Large intestine (tissue), 3 donors: ENCODE measurements around the gene TMEM92. TPM values are rescaled to one million over a fixed set of nuclear protein-coding genes. Genes with fewer than 3 reads are reported as not detected.

Source experiments
- DNase-seq, 2 donors: peaks; one replicate each; pipeline versions ENCODE4 v3.0.0 to v3.0.0-alpha.2; 2013
- H3K27ac ChIP-seq: one replicate; pipeline ENCODE4 v1.5.1; 2013; ENCODE audit warnings: low read length
- H3K27me3 ChIP-seq: 2 replicates; pipeline ENCODE4 v1.6.1; 2013; ENCODE audit warnings: low read length; ENCODE audit not compliant: control insufficient read depth, insufficient read depth
- H3K36me3 ChIP-seq: 2 replicates; pipeline ENCODE4 v1.6.1; 2013; ENCODE audit warnings: low read length; ENCODE audit not compliant: control insufficient read depth, insufficient read depth
- H3K4me1 ChIP-seq: one replicate; pipeline ENCODE4 v1.6.1; 2013; ENCODE audit warnings: low read length; ENCODE audit not compliant: control insufficient read depth, insufficient read depth
- H3K4me3 ChIP-seq: one replicate; pipeline ENCODE4 v1.5.1; 2013; ENCODE audit warnings: low read length
- H3K9me3 ChIP-seq: one replicate; pipeline ENCODE4 v1.6.1; 2013; ENCODE audit warnings: mild to moderate bottlenecking, low read depth, low read length, moderate library complexity; ENCODE audit not compliant: control insufficient read depth
- WGBS: methylation state at CpG from one replicate; pipeline ENCODE4 v1.1.5; 2013; ENCODE audit warnings: low lambda C conversion rate; ENCODE audit not compliant: insufficient coverage; 5-methylcytosine and 5-hydroxymethylcytosine counted together
- polyA plus RNA-seq: library from polyadenylated mRNA; unstranded; fragments of 120-200 nt; gene quantifications from one replicate; pipeline ENCODE4 v1.2.1, GENCODE V29; 2013

The TMEM92 gene
- polyA plus RNA-seq, 1 donor: 75.9 TPM

GRCh38 chr17:50301891-50302584 lies 27.8 kb downstream of the TMEM92 start:
- H3K4me1 ChIP-seq: peaks cover 3% of the 10 kb centered on the region
- no peaks in the 10 kb centered on the region for H3K36me3 ChIP-seq
- WGBS: 36% methylated on average over 4 of the region's 9 CpGs
- H3K4me3 ChIP-seq: no peak overlapping the region
- no peaks in the 10 kb centered on the region for H3K27me3 ChIP-seq
- no peaks in the 10 kb centered on the region for H3K9me3 ChIP-seq
- no peak for DNase-seq
- H3K27ac ChIP-seq: no peak overlapping the region

- DNase-seq: no peak
- Histone ChIP-seq H3K4me1 (peaks cover 3% of the 10 kb centered on the region), H3K27ac (no peak overlapping the region), H3K4me3 (no peak overlapping the region), H3K9me3 (no peaks in the 10 kb centered on the region), H3K36me3 (no peaks in the 10 kb centered on the region), H3K27me3 (no peaks in the 10 kb centered on the region)
- no CpG with 5 or more reads among the region's 11 CpGs for WGBS
Measured at GRCh38 chr17:50303051-50303450, 28.8 kb downstream of the TMEM92 start.

GRCh38 chr17:50303596-50303995 lies 29.3 kb downstream of the TMEM92 start:
- Histone ChIP-seq H3K9me3 (no peaks in the 10 kb centered on the region), H3K36me3 (no peaks in the 10 kb centered on the region), H3K4me3 (no peak overlapping the region), H3K27ac (no peak overlapping the region), H3K4me1 (peaks cover 3% of the 10 kb centered on the region), H3K27me3 (no peaks in the 10 kb centered on the region)
- no CpG with 5 or more reads among the region's 4 CpGs for WGBS
- DNase-seq: no peak

- no peaks in the 10 kb centered on the region for H3K36me3 ChIP-seq
- H3K27me3 ChIP-seq: no peaks in the 10 kb centered on the region
- no peaks in the 10 kb centered on the region for H3K9me3 ChIP-seq
- no CpG with 5 or more reads among the region's 7 CpGs for WGBS
- no peak overlapping the region for H3K27ac ChIP-seq
- H3K4me3 ChIP-seq: no peak overlapping the region
- peaks cover 3% of the 10 kb centered on the region for H3K4me1 ChIP-seq
- DNase-seq: no peak
Measured at GRCh38 chr17:50304781-50305404, 30.6 kb downstream of the TMEM92 start.

- Histone ChIP-seq H3K27ac (no peak overlapping the region), H3K27me3 (peaks cover 2% of the 10 kb centered on the region), H3K36me3 (no peaks in the 10 kb centered on the region), H3K9me3 (no peaks in the 10 kb centered on the region), H3K4me1 (peaks cover 3% of the 10 kb centered on the region), H3K4me3 (no peak overlapping the region)
- no peak for DNase-seq
- 83% methylated on average over 1 of the region's 4 CpGs for WGBS
Measured at GRCh38 chr17:50307654-50308053, 33.4 kb downstream of the TMEM92 start.

- Histone ChIP-seq H3K36me3 (no peaks in the 10 kb centered on the region), H3K9me3 (no peaks in the 10 kb centered on the region), H3K27ac (no peak overlapping the region), H3K4me1 (peaks cover 3% of the 10 kb centered on the region), H3K27me3 (peaks cover 5% of the 10 kb centered on the region), H3K4me3 (no peak overlapping the region)
- no CpG with 5 or more reads among the region's 4 CpGs for WGBS
- DNase-seq: no peak
Measured at GRCh38 chr17:50308666-50309065, 34.4 kb downstream of the TMEM92 start.

GRCh38 chr17:50310455-50311111 lies 36.3 kb downstream of the TMEM92 start:
- Histone ChIP-seq H3K4me1 (no peaks in the 10 kb centered on the region), H3K9me3 (no peaks in the 10 kb centered on the region), H3K4me3 (no peak overlapping the region), H3K36me3 (no peaks in the 10 kb centered on the region), H3K27me3 (peaks cover 10% of the 10 kb centered on the region), H3K27ac (no peak overlapping the region)
- DNase-seq: no peak
- no CpG with 5 or more reads among the region's 3 CpGs for WGBS

- Histone ChIP-seq H3K36me3 (no peaks in the 10 kb centered on the region), H3K27me3 (peaks cover 10% of the 10 kb centered on the region)
- no CpG with 5 or more reads among the region's 1 CpG for WGBS
Measured at GRCh38 chr17:50311112-50311460, 36.8 kb downstream of the TMEM92 start.

GRCh38 chr17:50311483-50311882 lies 37.2 kb downstream of the TMEM92 start:
- H3K4me3 ChIP-seq: no peak overlapping the region
- no peak for DNase-seq
- H3K4me1 ChIP-seq: no peaks in the 10 kb centered on the region
- H3K27ac ChIP-seq: no peak overlapping the region
- WGBS: no CpG with 5 or more reads among the region's 4 CpGs
- H3K27me3 ChIP-seq: peaks cover 10% of the 10 kb centered on the region
- H3K9me3 ChIP-seq: no peaks in the 10 kb centered on the region
- H3K36me3 ChIP-seq: no peaks in the 10 kb centered on the region

More at GRCh38 chr17:50311112-50311460, 36.8 kb downstream of the TMEM92 start:
- no peak overlapping the region for H3K4me3 ChIP-seq
- H3K9me3 ChIP-seq: no peaks in the 10 kb centered on the region
- H3K27ac ChIP-seq: no peak overlapping the region
- no peak for DNase-seq
- H3K4me1 ChIP-seq: no peaks in the 10 kb centered on the region

- no peak for DNase-seq
- WGBS: no CpG with 5 or more reads among the region's 5 CpGs
- Histone ChIP-seq H3K36me3 (no peaks in the 10 kb centered on the region), H3K27me3 (peaks cover 10% of the 10 kb centered on the region), H3K27ac (no peak overlapping the region), H3K4me3 (no peak overlapping the region), H3K9me3 (no peaks in the 10 kb centered on the region), H3K4me1 (no peaks in the 10 kb centered on the region)
Measured at GRCh38 chr17:50312308-50312707, 38.0 kb downstream of the TMEM92 start.
